ENCODE measurements around the gene TLE1. TPM values are rescaled to one million over a fixed set of nuclear protein-coding genes. Genes with fewer than 3 reads are reported as not detected.

The TLE1 gene
- total RNA-seq, 1 experiment from 2014 or later, result 17.3 TPM

- Histone ChIP-seq H3K9ac (ENCODE audit: low read length) (no peak overlapping the region), H3K79me2 (ENCODE audit: insufficient read depth, low read length) (no peaks in the 10 kb centered on the region), H3K4me1 (ENCODE audit: control insufficient read depth in 1 of 2, insufficient read depth in 2 of 2, low read length in 2 of 2) (no peaks in the 10 kb centered on the region), H3K4me3 (replicated peaks in 1 of 2; ENCODE audit: low read depth in 1 of 2, low read length in 2 of 2) (no peak overlapping the region), H3K27me3 (ENCODE audit: insufficient read depth, low read length) (no peaks in the 10 kb centered on the region), H3K9me2 (ENCODE audit: insufficient read depth) (no peaks in the 10 kb centered on the region), H3K27ac (ENCODE audit: low read depth, low read length) (no peak overlapping the region), H4K20me1 (ENCODE audit: insufficient read depth) (no peaks in the 10 kb centered on the region), H2AFZ (ENCODE audit: low read depth, low read length, poor library complexity, severe bottlenecking) (no peak overlapping the region), H3K36me3 (ENCODE audit: control insufficient read depth in 1 of 2, insufficient read depth in 2 of 2, low read length in 2 of 2) (no peaks in the 10 kb centered on the region; a peak in 1 of 4 replicates), H3K4me2 (ENCODE audit: low read length) (no peak overlapping the region), H3K9me3 (ENCODE audit: control insufficient read depth in 1 of 2, insufficient read depth in 1 of 2, low read depth in 1 of 2, low read length in 2 of 2) (no peaks in the 10 kb centered on the region)
- ATAC-seq (no peak), DNase-seq (ENCODE audit: low read depth, low spot score) (no peak)
- no TSS peak for BruUV-seq (replicated peaks)
- TF ChIP-seq FOSL1 (IDR thresholded peaks at IDR 0.05; ENCODE audit: low read depth), result no peak
- TF ChIP-seq CBX3 (IDR thresholded peaks at IDR 0.05; ENCODE audit: low read depth), result no peak
- no peak for TF ChIP-seq SIN3A (IDR thresholded peaks at IDR 0.05; ENCODE audit: low read depth)
- TF ChIP-seq ELF1 (IDR thresholded peaks at IDR 0.05; ENCODE audit: borderline replicate concordance, low read depth), result no peak
- ChIA-PET RAD21 (ENCODE audit: low non-redundant PET in 1 of 2, low total read pairs in 2 of 2, uncharacterized antibody in 2 of 2, unreplicated experiment in 2 of 2) (no interaction called here), CTCF (no interaction called here), POLR2A (no interaction called here)
- intact Hi-C loops (cut with micrococcal nuclease), result no loop called here
Measured at GRCh38 chr9:81592887-81593266, 96.5 kb downstream of the TLE1 start.

GRCh38 chr9:81591791-81592190 lies 97.6 kb downstream of the TLE1 start:
- CTCF ChIA-PET, result no interaction called here
- no peaks in the 10 kb centered on the region for H3K79me2 ChIP-seq (ENCODE audit: insufficient read depth, low read length)
- DNase-seq (ENCODE audit: low read depth, low spot score) (no peak), ATAC-seq (no peak)
- POLR2A ChIA-PET, result no interaction called here
- no TSS peak for BruUV-seq (replicated peaks)
- H3K9ac ChIP-seq (ENCODE audit: low read length), result no peak overlapping the region
- H3K4me2 ChIP-seq (ENCODE audit: low read length), result no peak overlapping the region
- no peaks in the 10 kb centered on the region for H3K9me3 ChIP-seq (ENCODE audit: control insufficient read depth in 1 of 2, insufficient read depth in 1 of 2, low read depth in 1 of 2, low read length in 2 of 2)
- H3K27me3 ChIP-seq (ENCODE audit: insufficient read depth, low read length), result no peaks in the 10 kb centered on the region
- no peak overlapping the region for H2AFZ ChIP-seq (ENCODE audit: low read depth, low read length, poor library complexity, severe bottlenecking)
- intact Hi-C loops (cut with micrococcal nuclease), result no loop called here
- TF ChIP-seq FOSL1 (IDR thresholded peaks at IDR 0.05; ENCODE audit: low read depth), result no peak
- H3K4me1 ChIP-seq (ENCODE audit: control insufficient read depth in 1 of 2, insufficient read depth in 2 of 2, low read length in 2 of 2), result no peaks in the 10 kb centered on the region
- H4K20me1 ChIP-seq (ENCODE audit: insufficient read depth), result no peaks in the 10 kb centered on the region
- H3K9me2 ChIP-seq (ENCODE audit: insufficient read depth), result no peaks in the 10 kb centered on the region
- H3K27ac ChIP-seq (ENCODE audit: low read depth, low read length), result no peak overlapping the region
- H3K36me3 ChIP-seq (ENCODE audit: control insufficient read depth in 1 of 2, insufficient read depth in 2 of 2, low read length in 2 of 2), result no peaks in the 10 kb centered on the region; a peak in 1 of 4 replicates
- H3K4me3 ChIP-seq (replicated peaks in 1 of 2; ENCODE audit: low read depth in 1 of 2, low read length in 2 of 2), result no peak overlapping the region
- RAD21 ChIA-PET (ENCODE audit: low non-redundant PET in 1 of 2, low total read pairs in 2 of 2, uncharacterized antibody in 2 of 2, unreplicated experiment in 2 of 2), result no interaction called here

GRCh38 chr9:81590688-81591087 lies 98.7 kb downstream of the TLE1 start:
- RAD21 ChIA-PET (ENCODE audit: low non-redundant PET in 1 of 2, low total read pairs in 2 of 2, uncharacterized antibody in 2 of 2, unreplicated experiment in 2 of 2), result no interaction called here
- intact Hi-C loops (cut with micrococcal nuclease), result no loop called here
- Histone ChIP-seq H3K9me2 (ENCODE audit: insufficient read depth) (no peaks in the 10 kb centered on the region), H3K27me3 (ENCODE audit: insufficient read depth, low read length) (no peaks in the 10 kb centered on the region), H3K27ac (ENCODE audit: low read depth, low read length) (no peak overlapping the region), H3K4me2 (ENCODE audit: low read length) (no peak overlapping the region), H3K4me3 (replicated peaks in 1 of 2; ENCODE audit: low read depth in 1 of 2, low read length in 2 of 2) (no peak overlapping the region), H3K36me3 (ENCODE audit: control insufficient read depth in 1 of 2, insufficient read depth in 2 of 2, low read length in 2 of 2) (no peaks in the 10 kb centered on the region; a peak in 1 of 4 replicates), H3K4me1 (ENCODE audit: control insufficient read depth in 1 of 2, insufficient read depth in 2 of 2, low read length in 2 of 2) (no peaks in the 10 kb centered on the region), H2AFZ (ENCODE audit: low read depth, low read length, poor library complexity, severe bottlenecking) (no peak overlapping the region), H3K9ac (ENCODE audit: low read length) (no peak overlapping the region), H3K9me3 (ENCODE audit: control insufficient read depth in 1 of 2, insufficient read depth in 1 of 2, low read depth in 1 of 2, low read length in 2 of 2) (no peaks in the 10 kb centered on the region), H3K79me2 (ENCODE audit: insufficient read depth, low read length) (no peaks in the 10 kb centered on the region), H4K20me1 (ENCODE audit: insufficient read depth) (no peaks in the 10 kb centered on the region)
- ATAC-seq (no peak), DNase-seq (ENCODE audit: low read depth, low spot score) (no peak)
- POLR2A ChIA-PET, result no interaction called here
- CTCF ChIA-PET, result no interaction called here
- BruUV-seq (replicated peaks), result no TSS peak
- no peak for TF ChIP-seq ZFX (IDR thresholded peaks at IDR 0.05)
- TF ChIP-seq ZNF274 (IDR thresholded peaks at IDR 0.05; ENCODE audit: low read depth, low read length), result no peak
- TF ChIP-seq ELF1 (IDR thresholded peaks at IDR 0.05; ENCODE audit: borderline replicate concordance, low read depth), result no peak
- no peak for TF ChIP-seq POLR2A (IDR thresholded peaks at IDR 0.05; ENCODE audit: borderline replicate concordance, extremely low read depth, insufficient read depth, insufficient read length)
- TF ChIP-seq EGR1 (IDR thresholded peaks at IDR 0.05; ENCODE audit: low read depth), result no peak
- TF ChIP-seq SIN3A (IDR thresholded peaks at IDR 0.05; ENCODE audit: low read depth), result no peak
- no peak for TF ChIP-seq ATF3 (IDR thresholded peaks at IDR 0.05)
- TF ChIP-seq CEBPB (IDR thresholded peaks at IDR 0.05; ENCODE audit: low read depth), result no peak
- no peak for TF ChIP-seq POLR2AphosphoS5 (IDR thresholded peaks at IDR 0.05; ENCODE audit: low read depth, low read length)
- TF ChIP-seq CBX3 (IDR thresholded peaks at IDR 0.05; ENCODE audit: low read depth), result no peak
- no peak for TF ChIP-seq ZBTB33 (IDR thresholded peaks at IDR 0.05; ENCODE audit: extremely low read depth, insufficient replicate concordance, low read length)
- no peak for TF ChIP-seq SP1 (IDR thresholded peaks at IDR 0.05; ENCODE audit: low read depth)
- TF ChIP-seq MAX (IDR thresholded peaks at IDR 0.05), result no peak

All from HCT116 (cell line).